Testis (tissue), 3 donors: ENCODE measurements around the gene CPLX3. TPM values are rescaled to one million over a fixed set of nuclear protein-coding genes. Genes with fewer than 3 reads are reported as not detected.

Experiments used
- DNase-seq: peaks from one replicate; pipeline ENCODE4 v3.0.0-alpha.2; 2019
- H3K27ac ChIP-seq, 2 donors: fragments of 200-600 bp; sonication (generic); one replicate each; pipeline ENCODE4 v1.5.1; 2019
- H3K27me3 ChIP-seq: fragments of 200-600 bp; sonication (generic); one replicate; pipeline ENCODE4 v1.5.1; 2019
- H3K36me3 ChIP-seq: fragments of 200-600 bp; sonication (generic); one replicate; pipeline ENCODE4 v1.5.1; 2017; ENCODE audit warnings: low read depth; ENCODE audit errors: missing control alignments
- H3K4me1 ChIP-seq: fragments of 200-600 bp; sonication (generic); one replicate; pipeline ENCODE4 v1.5.1; 2019
- H3K4me3 ChIP-seq, 2 donors: fragments of 200-600 bp; sonication (generic); one replicate each; pipeline ENCODE4 v1.5.1; 2017 to 2019
- H3K9me3 ChIP-seq: fragments of 200-600 bp; sonication (generic); one replicate; pipeline ENCODE4 v1.5.1; 2017
- POLR2A ChIP-seq: fragments of 450-650 bp; IDR thresholded peaks from one replicate; pipeline ENCODE4 v1.6.1; 2017; ENCODE audit warnings: antibody characterized with exemption, mild to moderate bottlenecking, moderate library complexity
- WGBS, 2 donors: methylation state at CpG; one replicate each; pipeline ENCODE4 v1.1.5; 2018; 5-methylcytosine and 5-hydroxymethylcytosine counted together
- intact Hi-C: fragments of 100-400 bp; cut with DNase I; formaldehyde crosslinking; loops from one replicate; pipeline ENCODE4 v1.15.1; 2023; ENCODE audit warnings: low total_unique reads
- polyA plus RNA-seq: library from polyadenylated mRNA; stranded (reverse); fragments of 350-450 nt; fragmentation: Illumina TruSeq; extraction: RNeasy Lipid Tissue Mini Kit (QIAGEN cat#74804); gene quantifications from one replicate; pipeline ENCODE4 v1.2.3, GENCODE V29; 2014; ENCODE audit warnings: low read depth, low replicate concordance; ENCODE audit not compliant: insufficient read depth
- total RNA-seq, 2 donors: library from RNA; depleted of rRNA; stranded (reverse); fragments of >200 nt; gene quantifications; one replicate each; pipeline ENCODE4 v1.2.3, GENCODE V29; 2016
- TF ChIP-seq, protein P1 (sequence below), 3 experiments: fragments of 450-650 bp in 2 of 3; fragments of 200-600 bp in 1 of 3; sonication (generic) in 1 of 3; IDR thresholded peaks; one replicate each; pipeline ENCODE4 v1.5.1; 2016 to 2019; ENCODE audit warnings: antibody characterized with exemption in 3 of 3, mild to moderate bottlenecking in 2 of 3, moderate library complexity in 1 of 3

Gene CPLX3
- total and polyA plus RNA-seq, 3 donors from 2014 or later, result 3.6 to 5.7 (median 3.7) TPM

DNA sequence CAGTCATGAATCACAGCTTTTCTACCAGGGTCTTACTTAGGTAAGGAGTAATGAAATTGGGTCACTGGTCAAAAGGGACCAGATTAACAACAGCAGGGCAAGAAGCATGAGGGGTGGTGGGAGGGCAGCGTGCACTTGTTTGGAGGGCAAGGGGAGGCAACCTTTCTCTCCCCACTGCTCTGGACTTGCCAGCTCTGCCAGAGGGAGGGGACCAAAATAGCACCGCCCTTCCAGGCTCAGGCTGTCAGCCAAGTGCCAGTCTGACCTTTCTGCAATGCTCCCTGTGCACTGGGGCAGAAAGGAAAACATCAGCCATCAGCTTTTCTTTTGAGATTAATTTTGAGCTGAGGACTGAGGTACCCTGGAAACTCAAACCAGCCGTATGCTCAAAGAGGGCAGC lies 21.0 kb downstream of the CPLX3 start:
- intact Hi-C loops, result no loop called here
- Histone ChIP-seq H3K27me3 (no peaks in the 10 kb centered on the region), H3K9me3 (no peaks in the 10 kb centered on the region), H3K36me3 (no peaks in the 10 kb centered on the region), H3K4me1 (peaks cover 19% of the 10 kb centered on the region), H3K4me3 (no peak overlapping the region), H3K27ac (no peak overlapping the region)
- DNase-seq, result no peak
- WGBS, 2 donors, result 92 to 93% methylated on average over 3 of the region's 3 CpGs
- no peak for TF ChIP-seq POLR2A
- TF ChIP-seq, protein P1, sequence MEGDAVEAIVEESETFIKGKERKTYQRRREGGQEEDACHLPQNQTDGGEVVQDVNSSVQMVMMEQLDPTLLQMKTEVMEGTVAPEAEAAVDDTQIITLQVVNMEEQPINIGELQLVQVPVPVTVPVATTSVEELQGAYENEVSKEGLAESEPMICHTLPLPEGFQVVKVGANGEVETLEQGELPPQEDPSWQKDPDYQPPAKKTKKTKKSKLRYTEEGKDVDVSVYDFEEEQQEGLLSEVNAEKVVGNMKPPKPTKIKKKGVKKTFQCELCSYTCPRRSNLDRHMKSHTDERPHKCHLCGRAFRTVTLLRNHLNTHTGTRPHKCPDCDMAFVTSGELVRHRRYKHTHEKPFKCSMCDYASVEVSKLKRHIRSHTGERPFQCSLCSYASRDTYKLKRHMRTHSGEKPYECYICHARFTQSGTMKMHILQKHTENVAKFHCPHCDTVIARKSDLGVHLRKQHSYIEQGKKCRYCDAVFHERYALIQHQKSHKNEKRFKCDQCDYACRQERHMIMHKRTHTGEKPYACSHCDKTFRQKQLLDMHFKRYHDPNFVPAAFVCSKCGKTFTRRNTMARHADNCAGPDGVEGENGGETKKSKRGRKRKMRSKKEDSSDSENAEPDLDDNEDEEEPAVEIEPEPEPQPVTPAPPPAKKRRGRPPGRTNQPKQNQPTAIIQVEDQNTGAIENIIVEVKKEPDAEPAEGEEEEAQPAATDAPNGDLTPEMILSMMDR (IDR thresholded peaks at IDR 0.05), result no peak

DNA sequence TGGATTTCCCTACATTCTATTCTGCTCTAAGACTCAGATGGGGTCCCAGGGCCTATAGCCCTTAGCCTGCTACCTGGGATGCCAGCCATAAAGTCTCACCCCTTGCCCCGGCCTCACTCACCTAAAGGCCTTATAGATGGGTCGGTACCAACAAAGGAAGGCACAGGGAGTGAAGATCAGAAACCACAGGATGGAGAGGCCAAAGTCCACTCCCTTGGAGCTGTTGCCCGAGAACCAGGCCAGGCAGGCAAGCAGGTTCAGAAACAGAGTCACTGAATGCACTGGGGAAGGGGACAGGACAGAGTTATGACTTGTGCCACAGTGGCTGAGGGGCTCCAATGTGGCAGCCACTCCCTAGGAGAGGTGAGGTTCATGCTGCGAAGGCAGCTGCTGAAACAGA lies 24.0 kb downstream of the CPLX3 start:
- no peak for DNase-seq

DNA sequence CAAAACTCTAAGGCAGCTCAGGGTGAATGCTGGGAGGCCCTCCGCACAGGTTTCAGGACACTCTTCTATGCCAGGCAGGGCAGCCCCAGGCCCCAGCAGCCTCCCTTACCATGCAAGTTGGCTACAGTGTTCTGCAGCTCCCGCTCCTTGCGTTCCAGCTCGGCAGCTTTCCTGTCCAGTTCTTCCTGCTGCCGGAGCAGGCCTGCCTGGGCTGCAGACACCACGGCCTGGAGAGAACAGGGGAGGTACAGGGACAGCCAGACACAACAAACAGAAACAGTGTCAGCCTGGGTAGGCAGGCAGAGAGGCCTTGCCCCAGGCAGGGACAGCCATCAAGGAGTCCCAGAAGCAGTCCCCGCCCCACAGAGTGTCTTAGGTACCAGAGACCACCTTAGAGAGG lies 25.5 kb downstream of the CPLX3 start:
- H3K9me3 ChIP-seq, result no peaks in the 10 kb centered on the region
- no peak overlapping the region for H3K4me3 ChIP-seq
- intact Hi-C loops, result no loop called here
- DNase-seq, result no peak
- 92 to 100% methylated on average over 1 to 7 of the region's 7 CpGs for WGBS, 2 donors
- no peaks in the 10 kb centered on the region for H3K4me1 ChIP-seq
- TF ChIP-seq POLR2A, result no peak
- TF ChIP-seq, protein P1 (IDR thresholded peaks at IDR 0.05), result no peak
- H3K27ac ChIP-seq, result no peak overlapping the region
- no peaks in the 10 kb centered on the region for H3K27me3 ChIP-seq
- H3K36me3 ChIP-seq, result no peaks in the 10 kb centered on the region

More for the DNA sequence above, 24.0 kb downstream of the CPLX3 start:
- Histone ChIP-seq H3K27ac (no peak overlapping the region), H3K4me3 (no peak overlapping the region), H3K4me1 (no peaks in the 10 kb centered on the region), H3K36me3 (no peaks in the 10 kb centered on the region), H3K27me3 (no peaks in the 10 kb centered on the region), H3K9me3 (no peaks in the 10 kb centered on the region)
- intact Hi-C loops, result no loop called here
- no peak for TF ChIP-seq POLR2A
- TF ChIP-seq, protein P1 (IDR thresholded peaks at IDR 0.05), result no peak
- WGBS, 2 donors, result 83 to 88% methylated on average over 3 to 4 of the region's 4 CpGs

DNA sequence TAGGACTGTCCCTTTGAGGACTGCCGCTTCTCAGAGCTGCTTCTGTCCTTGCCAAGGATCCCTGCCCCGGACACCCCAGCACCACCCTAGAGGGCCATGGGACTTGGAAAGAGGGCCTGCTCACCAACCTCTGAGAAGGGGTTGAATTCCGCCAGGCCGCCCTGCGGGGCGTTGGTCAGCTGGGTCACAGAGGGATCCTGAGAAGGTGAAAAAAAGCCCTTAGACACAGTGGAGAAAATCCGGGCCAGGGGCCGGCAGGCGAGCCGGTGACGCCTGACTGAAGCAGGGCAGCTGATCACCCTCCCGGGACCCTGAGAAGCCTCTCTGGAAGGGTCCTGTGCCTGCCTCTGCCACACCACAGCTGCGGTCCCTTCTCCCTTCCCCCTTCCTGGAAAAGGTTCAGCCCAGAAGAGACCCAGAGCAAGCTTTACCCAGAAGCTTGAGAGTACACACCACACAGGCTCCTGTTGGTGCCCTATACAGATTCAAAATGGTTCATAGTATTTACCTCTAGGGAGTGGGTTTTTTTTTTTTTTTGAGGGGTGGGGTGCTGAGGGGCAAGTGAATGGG lies 28.1 kb downstream of the CPLX3 start:
- no peak overlapping the region for H3K4me3 ChIP-seq
- H3K36me3 ChIP-seq, result no peaks in the 10 kb centered on the region
- no peak for TF ChIP-seq POLR2A
- TF ChIP-seq, protein P1 (IDR thresholded peaks at IDR 0.05), result no peak
- no peaks in the 10 kb centered on the region for H3K9me3 ChIP-seq
- DNase-seq, result no peak
- H3K27me3 ChIP-seq, result no peaks in the 10 kb centered on the region
- H3K27ac ChIP-seq, result no peak overlapping the region
- intact Hi-C loops, result no loop called here
- peaks cover 3% of the 10 kb centered on the region for H3K4me1 ChIP-seq
- 86 to 98% methylated on average over 13 of the region's 13 CpGs for WGBS, 2 donors

DNA sequence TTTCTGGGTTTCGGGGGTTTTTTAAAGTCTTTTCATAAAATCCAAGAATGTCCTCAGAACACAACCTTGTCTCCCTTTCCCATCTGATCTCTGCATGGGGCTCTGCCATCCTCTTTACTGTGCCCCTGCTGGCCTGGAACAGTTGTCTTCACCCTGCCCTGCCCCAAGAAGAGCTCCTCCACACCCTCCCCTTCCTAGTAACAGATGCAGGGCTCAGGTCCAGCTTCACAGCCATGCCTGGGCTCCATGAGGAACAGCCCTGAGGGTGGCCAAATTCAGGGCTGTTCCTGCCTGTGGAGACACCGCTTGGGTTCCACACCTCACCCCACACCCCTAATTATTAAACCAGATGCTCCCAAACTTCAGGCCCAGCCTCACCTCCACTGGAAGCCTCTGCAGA lies 29.4 kb downstream of the CPLX3 start:
- no peak for DNase-seq
- H3K27ac ChIP-seq, result no peak overlapping the region
- no peaks in the 10 kb centered on the region for H3K36me3 ChIP-seq
- H3K9me3 ChIP-seq, result no peaks in the 10 kb centered on the region
- no peak overlapping the region for H3K4me3 ChIP-seq
- 70 to 82% methylated on average over 2 of the region's 2 CpGs for WGBS, 2 donors
- TF ChIP-seq, protein P1 (IDR thresholded peaks at IDR 0.05), result no peak
- TF ChIP-seq POLR2A, result no peak
- no peaks in the 10 kb centered on the region for H3K27me3 ChIP-seq
- H3K4me1 ChIP-seq, result peaks cover 3% of the 10 kb centered on the region
- intact Hi-C loops, result no loop called here
